HCT116 (cell line): ENCODE results near the gene MYLK. TPM values are rescaled to one million over a fixed set of nuclear protein-coding genes. Genes with fewer than 3 reads are reported as not detected.

ENCODE experiments used
- ATAC-seq: fragments of 200-7000 bp; cut with Tn5 transposase; 2 replicates; pipeline ENCODE4 v1.9.1; 2020; ENCODE audit warnings: mild to moderate bottlenecking, moderate library complexity
- BruUV-seq: library from RNA; stranded (reverse); fragments of 400-500 nt; replicated peaks from 2 replicates; lab custom pipeline; 2021; lab: Mats Ljungman, UMichigan
- CTCF ChIA-PET: fragments of 300-600 bp; sonication (Branson Sonifier 250); formaldehyde crosslinking; loops from one replicate; lab custom pipeline; 2021; ENCODE audit warnings: antibody characterized with exemption; lab: Charles Lee
- POLR2A ChIA-PET: fragments of 300-600, 350-600 bp; sonication (Branson Sonifier 250); formaldehyde crosslinking; loops from one replicate; lab custom pipeline; 2021; ENCODE audit warnings: antibody characterized with exemption; lab: Charles Lee
- RAD21 ChIA-PET, 2 experiments: fragments of 300-600 bp; sonication (Branson Sonifier 250); formaldehyde crosslinking; loops; one replicate each; lab custom pipeline; 2023; ENCODE audit warnings: low total read pairs in 2 of 2; ENCODE audit not compliant: uncharacterized antibody in 2 of 2, unreplicated experiment in 2 of 2, low non-redundant PET in 1 of 2; lab: Charles Lee
- DNase-seq: peaks from one replicate; pipeline ENCODE4 v3.0.0-alpha.2; 2010; ENCODE audit warnings: low read depth, low spot score
- H2AFZ ChIP-seq: fragments of 200-600 bp; shearing (Covaris generic), sonication (generic); 2 replicates; pipeline ENCODE4 v1.6.1; 2017; ENCODE audit warnings: low read depth, mixed run types, mixed read lengths, antibody characterized with exemption, low read length; ENCODE audit not compliant: poor library complexity, severe bottlenecking
- H3K27ac ChIP-seq: 2 replicates; pipeline ENCODE4 v1.5.1; 2012; ENCODE audit warnings: low read depth, low read length
- H3K27me3 ChIP-seq: fragments of 200-600 bp; sonication (generic); 2 replicates; pipeline ENCODE4 v1.6.1; 2016; ENCODE audit warnings: mixed run types, low read length, mixed read lengths; ENCODE audit not compliant: insufficient read depth
- H3K36me3 ChIP-seq, 2 experiments: fragments of 200-500 bp in 1 of 2; fragments of 200-600 bp in 1 of 2; sonication (Bioruptor generic) in 1 of 2; sonication (generic) in 1 of 2; 2 replicates each; pipeline versions ENCODE4 v1.5.1 to v1.6.1; 2014 to 2016; ENCODE audit warnings: low read length in 2 of 2, inconsistent platforms in 1 of 2, mixed read lengths in 1 of 2, mixed run types in 1 of 2; ENCODE audit not compliant: insufficient read depth in 2 of 2, control insufficient read depth in 1 of 2
- H3K4me1 ChIP-seq, 2 experiments: fragments of 200-600 bp in 1 of 2; sonication (generic) in 1 of 2; 2 replicates each; pipeline versions ENCODE4 v1.5.1 to v1.6.1; 2012 to 2017; ENCODE audit warnings: low read length in 2 of 2, inconsistent platforms in 1 of 2, mild to moderate bottlenecking in 1 of 2, mixed read lengths in 1 of 2, mixed run types in 1 of 2, moderate library complexity in 1 of 2; ENCODE audit not compliant: insufficient read depth in 2 of 2, control insufficient read depth in 1 of 2
- H3K4me2 ChIP-seq: fragments of 200-600 bp; sonication (generic); 2 replicates; pipeline ENCODE4 v1.6.1; 2017; ENCODE audit warnings: mixed run types, low read length, mixed read lengths
- H3K4me3 ChIP-seq, 2 experiments: fragments of 200-600 bp in 1 of 2; sonication (generic) in 1 of 2; replicated peaks in 1 of 2; 2 replicates each; pipeline ENCODE4 v1.5.1; 2011 to 2016; ENCODE audit warnings: low read length in 2 of 2, control low read depth in 1 of 2, low read depth in 1 of 2, mild to moderate bottlenecking in 1 of 2, mixed read lengths in 1 of 2, mixed run types in 1 of 2
- H3K79me2 ChIP-seq: fragments of 200-600 bp; sonication (generic); 2 replicates; pipeline ENCODE4 v1.6.1; 2017; ENCODE audit warnings: mild to moderate bottlenecking, mixed run types, low read length, moderate library complexity, mixed read lengths; ENCODE audit not compliant: insufficient read depth
- H3K9ac ChIP-seq: fragments of 200-600 bp; sonication (generic); 2 replicates; pipeline ENCODE4 v1.6.1; 2016; ENCODE audit warnings: low read length, mixed read lengths
- H3K9me2 ChIP-seq: fragments of 200-600 bp; sonication (generic), shearing (Covaris generic); 2 replicates; pipeline ENCODE4 v1.6.1; 2017; ENCODE audit warnings: mixed run types, mild to moderate bottlenecking, moderate library complexity; ENCODE audit not compliant: insufficient read depth
- H3K9me3 ChIP-seq, 2 experiments: fragments of 200-500 bp in 1 of 2; fragments of 200-600 bp in 1 of 2; sonication (Bioruptor generic) in 1 of 2; sonication (generic) in 1 of 2; 2 replicates each; pipeline ENCODE4 v1.6.1; 2014 to 2017; ENCODE audit warnings: low read length in 2 of 2, mixed read lengths in 2 of 2, inconsistent platforms in 1 of 2, low read depth in 1 of 2, mild to moderate bottlenecking in 1 of 2, mixed run types in 1 of 2, moderate library complexity in 1 of 2; ENCODE audit not compliant: control insufficient read depth in 1 of 2, insufficient read depth in 1 of 2
- H4K20me1 ChIP-seq: fragments of 200-600 bp; sonication (generic), shearing (Covaris generic); 2 replicates; pipeline ENCODE4 v1.6.1; 2017; ENCODE audit warnings: mixed run types, mild to moderate bottlenecking, moderate library complexity; ENCODE audit not compliant: insufficient read depth
- ATF3 ChIP-seq: IDR thresholded peaks from 2 replicates; pipeline ENCODE4 v1.6.1; 2012
- CBX3 ChIP-seq: IDR thresholded peaks from 2 replicates; pipeline ENCODE4 v1.6.1; 2012; ENCODE audit warnings: low read depth
- ELF1 ChIP-seq: IDR thresholded peaks from 2 replicates; pipeline ENCODE4 v1.6.1; 2012; ENCODE audit warnings: low read depth, borderline replicate concordance
- EZH2 ChIP-seq: fragments of 200-600 bp; sonication (generic); IDR thresholded peaks from 2 replicates; pipeline ENCODE4 v1.6.1; 2017; ENCODE audit warnings: antibody characterized with exemption, mixed run types
- EZH2phosphoT487 ChIP-seq: fragments of 200-600 bp; IDR thresholded peaks from 2 replicates; pipeline ENCODE4 v1.6.1; 2018; ENCODE audit warnings: antibody characterized with exemption, borderline replicate concordance
- POLR2A ChIP-seq: IDR thresholded peaks from 2 replicates; pipeline ENCODE4 v1.7.0; 2011; ENCODE audit warnings: borderline replicate concordance; ENCODE audit not compliant: insufficient read depth, insufficient read length; ENCODE audit errors: extremely low read depth
- POLR2AphosphoS5 ChIP-seq: IDR thresholded peaks from 2 replicates; pipeline ENCODE4 v1.6.1; 2011; ENCODE audit warnings: mild to moderate bottlenecking, low read depth, low read length, moderate library complexity
- RAD21 ChIP-seq: IDR thresholded peaks from 2 replicates; pipeline ENCODE4 v1.6.1; 2012; ENCODE audit warnings: low read depth, mild to moderate bottlenecking
- SIN3A ChIP-seq: IDR thresholded peaks from 2 replicates; pipeline ENCODE4 v1.6.1; 2012; ENCODE audit warnings: low read depth
- TCF7L2 ChIP-seq: IDR thresholded peaks from 2 replicates; pipeline ENCODE4 v1.7.0; 2011; ENCODE audit warnings: borderline replicate concordance, inconsistent platforms; ENCODE audit not compliant: insufficient read depth, insufficient read length; ENCODE audit errors: extremely low read depth
- ZBTB33 ChIP-seq: IDR thresholded peaks from 2 replicates; pipeline ENCODE4 v1.6.1; 2011; ENCODE audit warnings: mild to moderate bottlenecking, low read length, moderate library complexity; ENCODE audit not compliant: insufficient replicate concordance; ENCODE audit errors: extremely low read depth
- ZFX ChIP-seq: fragments of 450-650 bp; IDR thresholded peaks from 2 replicates; pipeline ENCODE4 v1.6.1; 2017
- ZNF274 ChIP-seq: fragments of 200-500 bp; sonication (Bioruptor generic); IDR thresholded peaks from 2 replicates; pipeline ENCODE4 v1.6.1; 2014; ENCODE audit warnings: mild to moderate bottlenecking, low read depth, low read length, inconsistent platforms
- intact Hi-C: fragments of 100-400 bp; cut with micrococcal nuclease; formaldehyde crosslinking; loops from 2 replicates; pipeline ENCODE4 v1.10.0; 2022
- total RNA-seq: library from RNA; stranded (reverse); gene quantifications from one replicate; pipeline ENCODE4 v1.2.1, GENCODE V29; 2021; ENCODE audit not compliant: unreplicated experiment
- TF ChIP-seq, protein P1 (sequence below), 3 experiments: fragments of 200-600 bp in 1 of 3; sonication (generic) in 1 of 3; IDR thresholded peaks in 2 of 3; conservative IDR thresholded peaks in 1 of 3; 2 replicates each; pipeline ENCODE4 v1.5.1; 2012 to 2017; ENCODE audit warnings: low read depth in 2 of 3, low read length in 2 of 3, antibody characterized with exemption in 1 of 3, borderline replicate concordance in 1 of 3, control low read depth in 1 of 3, mild to moderate bottlenecking in 1 of 3, mixed read lengths in 1 of 3, mixed run types in 1 of 3, moderate library complexity in 1 of 3; ENCODE audit not compliant: insufficient read depth in 1 of 3

Gene MYLK
- total RNA-seq, 1 experiment from 2014 or later, result 3.8 TPM

GRCh38 chr3:123745184-123745855, 138.8 kb downstream of the MYLK start:
- H3K27me3 ChIP-seq, result no peaks in the 10 kb centered on the region
- TF ChIP-seq ZBTB33, result no peak
- TF ChIP-seq EZH2, result no peak
- TF ChIP-seq ATF3, result no peak
- TF ChIP-seq POLR2A, result no peak
- TF ChIP-seq, protein P1, sequence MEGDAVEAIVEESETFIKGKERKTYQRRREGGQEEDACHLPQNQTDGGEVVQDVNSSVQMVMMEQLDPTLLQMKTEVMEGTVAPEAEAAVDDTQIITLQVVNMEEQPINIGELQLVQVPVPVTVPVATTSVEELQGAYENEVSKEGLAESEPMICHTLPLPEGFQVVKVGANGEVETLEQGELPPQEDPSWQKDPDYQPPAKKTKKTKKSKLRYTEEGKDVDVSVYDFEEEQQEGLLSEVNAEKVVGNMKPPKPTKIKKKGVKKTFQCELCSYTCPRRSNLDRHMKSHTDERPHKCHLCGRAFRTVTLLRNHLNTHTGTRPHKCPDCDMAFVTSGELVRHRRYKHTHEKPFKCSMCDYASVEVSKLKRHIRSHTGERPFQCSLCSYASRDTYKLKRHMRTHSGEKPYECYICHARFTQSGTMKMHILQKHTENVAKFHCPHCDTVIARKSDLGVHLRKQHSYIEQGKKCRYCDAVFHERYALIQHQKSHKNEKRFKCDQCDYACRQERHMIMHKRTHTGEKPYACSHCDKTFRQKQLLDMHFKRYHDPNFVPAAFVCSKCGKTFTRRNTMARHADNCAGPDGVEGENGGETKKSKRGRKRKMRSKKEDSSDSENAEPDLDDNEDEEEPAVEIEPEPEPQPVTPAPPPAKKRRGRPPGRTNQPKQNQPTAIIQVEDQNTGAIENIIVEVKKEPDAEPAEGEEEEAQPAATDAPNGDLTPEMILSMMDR (IDR thresholded peaks at IDR 0.05 in 2 of 3, conservative IDR thresholded peaks at IDR 0.05 in 1 of 3; ENCODE audit: borderline replicate concordance in 1 of 3, insufficient read depth in 1 of 3, low read depth in 2 of 3, low read length in 2 of 3), result peak; percentile 28 to 57 (median 46); a peak in 4 of 6 replicates
- no peak for TF ChIP-seq ZFX
- no peak for TF ChIP-seq CBX3
- TF ChIP-seq EZH2phosphoT487, result no peak
- TF ChIP-seq ZNF274, result no peak
- TF ChIP-seq SIN3A, result no peak
- TF ChIP-seq ELF1, result no peak
- peak; percentile 45 for TF ChIP-seq RAD21
- no peak for TF ChIP-seq POLR2AphosphoS5
- TF ChIP-seq TCF7L2, result no peak
- H3K36me3 ChIP-seq, result no peaks in the 10 kb centered on the region
- H3K79me2 ChIP-seq, result no peaks in the 10 kb centered on the region
- no peaks in the 10 kb centered on the region for H3K9me2 ChIP-seq
- H2AFZ ChIP-seq, result no peak overlapping the region
- DNase-seq, result no peak
- intact Hi-C loops, result no loop called here
- ChIA-PET RAD21 (no interaction called here), POLR2A (no interaction called here), CTCF (no interaction called here)
- no peak overlapping the region for H3K27ac ChIP-seq
- no peak overlapping the region for H3K9ac ChIP-seq
- no peaks in the 10 kb centered on the region for H3K9me3 ChIP-seq
- no peak overlapping the region for H3K4me2 ChIP-seq
- no peak overlapping the region for H3K4me3 ChIP-seq
- H3K4me1 ChIP-seq, result peaks cover 7 to 11% of the 10 kb centered on the region in 2 experiments
- BruUV-seq, result no TSS peak
- peak; percentile 65 for ATAC-seq
- H4K20me1 ChIP-seq, result no peaks in the 10 kb centered on the region
